ENCODE results near the gene LTF. TPM values are rescaled to one million over a fixed set of nuclear protein-coding genes. Genes with fewer than 3 reads are reported as not detected.
A peak's percentile ranks its signal among the peaks of the same experiment; 100 is the strongest.

Gene LTF
- polyA plus RNA-seq, 4 donors: 1.6 to 3.6 (median 2.6) TPM

DNA sequence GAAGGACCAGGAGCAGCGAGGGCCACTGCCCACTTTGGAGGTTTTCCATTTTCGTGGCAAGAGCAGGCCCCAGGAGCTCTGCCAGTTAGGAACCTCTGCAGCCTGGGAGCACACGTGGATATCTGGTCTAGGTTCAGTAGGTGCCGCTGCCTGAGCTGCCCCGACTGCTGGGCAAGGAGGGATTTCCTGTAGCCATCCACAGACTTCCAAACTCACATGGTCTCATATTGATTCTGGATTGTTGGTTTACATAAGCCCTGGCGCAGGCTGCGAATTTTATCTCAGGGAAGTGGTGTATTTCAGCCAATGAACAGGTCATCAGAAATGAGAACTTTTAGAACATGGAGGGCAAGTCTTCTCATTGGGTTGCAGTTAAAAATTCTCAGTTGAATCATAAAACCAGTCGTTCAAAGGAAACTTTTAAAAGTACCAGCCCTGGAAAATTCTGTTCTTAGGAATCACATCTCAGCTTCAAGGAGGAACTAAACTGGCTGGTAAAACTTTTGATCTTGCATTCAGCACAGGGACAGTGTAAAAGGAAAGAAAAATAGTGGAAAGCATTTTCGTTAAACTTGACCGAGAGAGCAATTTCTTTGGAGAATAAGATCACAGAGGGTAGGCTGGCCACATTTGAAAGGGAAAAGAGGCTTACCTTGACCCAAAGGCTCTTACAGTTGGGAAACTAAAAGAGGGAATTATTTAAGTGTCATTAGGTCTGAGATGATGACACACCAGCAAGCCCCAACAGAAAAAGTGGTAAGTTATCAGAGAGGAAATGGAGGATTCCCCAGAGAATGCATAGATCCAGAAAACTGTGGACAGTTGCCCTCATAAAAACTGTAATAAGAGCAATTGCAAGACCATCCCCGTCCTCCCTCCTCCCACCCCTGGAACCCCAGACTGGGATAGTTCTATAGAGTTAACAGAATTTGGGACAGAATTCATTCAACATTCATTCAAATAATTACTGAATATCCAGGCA lies 26.7 kb upstream of the LTF start:
- no peak for DNase-seq (ENCODE audit: low read depth in 4 of 4, low spot score in 2 of 4)

DNA sequence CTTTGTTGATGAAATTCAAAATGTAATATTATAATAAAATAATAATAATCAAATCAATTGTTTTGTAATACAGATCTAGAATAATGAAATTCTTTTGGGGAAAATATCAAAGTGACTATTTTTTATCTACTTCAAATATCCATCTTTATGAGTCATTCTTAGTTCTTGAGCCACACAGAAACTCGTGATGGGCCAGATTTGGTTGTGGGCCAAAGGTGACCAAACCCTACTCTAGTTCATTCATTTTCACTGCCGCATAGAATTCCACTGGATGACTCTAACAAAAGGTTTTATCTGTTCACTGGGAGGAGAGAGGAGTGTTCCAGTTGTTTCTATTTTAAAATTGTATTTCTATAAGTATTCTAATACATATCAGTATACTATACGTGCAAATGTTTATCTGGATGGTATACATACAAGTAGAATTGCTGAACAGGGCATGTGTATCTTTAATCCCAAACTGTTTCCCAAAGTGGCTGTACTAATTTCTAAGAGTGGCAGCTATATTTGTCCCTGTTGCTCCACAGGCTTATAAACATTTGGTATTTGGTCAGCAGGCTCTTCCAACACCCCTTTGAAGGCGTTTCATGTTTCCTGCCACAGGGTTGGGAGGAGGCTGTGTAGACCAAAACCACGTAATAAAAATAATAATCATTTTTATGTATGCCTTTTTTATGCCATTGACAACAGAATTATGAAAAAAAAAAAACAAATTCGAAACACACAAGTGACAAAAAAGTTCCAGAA lies 25.8 kb upstream of the LTF start:
- no peak for DNase-seq (ENCODE audit: low read depth in 4 of 4, low spot score in 2 of 4)

GRCh38 chr3:46489875-46490274 lies 25.2 kb upstream of the LTF start:
- DNase-seq (ENCODE audit: low read depth in 4 of 4, low spot score in 2 of 4): no peak

DNA sequence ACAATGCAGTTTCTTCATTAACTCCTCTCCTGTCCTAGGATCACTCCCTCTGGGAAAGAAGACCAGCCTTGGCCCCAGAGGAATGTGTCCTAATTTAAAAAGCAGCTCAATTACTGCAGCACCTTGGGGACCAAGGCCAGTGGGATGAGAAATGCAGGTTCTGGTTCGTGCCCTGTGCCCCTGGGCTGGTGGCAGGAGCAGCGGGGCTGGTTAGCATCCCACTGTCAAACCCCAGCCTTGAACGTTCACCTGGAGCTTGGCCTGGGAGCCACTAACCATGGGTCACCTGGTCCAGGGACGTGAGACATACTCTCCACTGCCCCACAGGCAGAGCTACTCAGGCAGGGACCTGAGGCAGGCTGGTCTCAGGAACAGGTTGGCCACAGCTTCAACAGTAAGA lies 24.7 kb upstream of the LTF start:
- DNase-seq (ENCODE audit: low read depth in 4 of 4, low spot score in 2 of 4): no peak

DNA sequence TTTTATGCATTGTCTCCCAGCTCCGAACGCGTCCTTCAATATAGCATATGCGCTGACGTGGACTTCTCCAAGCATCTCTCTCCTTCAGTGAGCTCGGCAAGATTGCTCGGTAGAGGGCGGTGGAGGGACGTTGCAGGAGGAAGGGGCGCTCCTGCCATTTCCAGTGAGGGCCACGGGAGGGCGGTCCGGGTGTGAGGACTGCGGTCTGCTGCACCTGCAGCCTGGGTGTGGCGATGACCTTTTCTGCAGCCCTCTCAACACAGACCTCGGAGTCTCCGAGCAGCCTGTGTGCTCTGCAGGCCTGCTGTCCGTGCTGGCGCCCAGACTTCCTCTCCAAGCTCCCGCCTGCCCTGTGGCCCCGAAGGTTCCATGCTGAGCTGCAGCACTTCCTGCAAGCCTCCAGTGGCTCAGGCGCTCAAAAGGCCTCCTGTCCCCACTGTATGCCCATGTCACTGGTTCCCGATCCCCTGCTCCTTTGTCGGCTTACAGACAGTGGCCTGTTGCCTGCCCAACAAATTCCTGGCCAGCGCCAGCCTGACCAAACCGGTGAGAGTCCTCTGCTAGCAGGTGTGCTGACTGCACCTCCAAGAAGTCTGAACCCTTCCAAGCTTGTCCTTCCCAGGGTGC lies 24.1 kb upstream of the LTF start:
- peak; percentile 37 to 84 (median 70) for DNase-seq (ENCODE audit: low read depth in 4 of 4, low spot score in 2 of 4)

- DNase-seq (ENCODE audit: low read depth in 4 of 4, low spot score in 2 of 4): no peak
Measured at GRCh38 chr3:46485779-46486175, 21.1 kb upstream of the LTF start.

DNA sequence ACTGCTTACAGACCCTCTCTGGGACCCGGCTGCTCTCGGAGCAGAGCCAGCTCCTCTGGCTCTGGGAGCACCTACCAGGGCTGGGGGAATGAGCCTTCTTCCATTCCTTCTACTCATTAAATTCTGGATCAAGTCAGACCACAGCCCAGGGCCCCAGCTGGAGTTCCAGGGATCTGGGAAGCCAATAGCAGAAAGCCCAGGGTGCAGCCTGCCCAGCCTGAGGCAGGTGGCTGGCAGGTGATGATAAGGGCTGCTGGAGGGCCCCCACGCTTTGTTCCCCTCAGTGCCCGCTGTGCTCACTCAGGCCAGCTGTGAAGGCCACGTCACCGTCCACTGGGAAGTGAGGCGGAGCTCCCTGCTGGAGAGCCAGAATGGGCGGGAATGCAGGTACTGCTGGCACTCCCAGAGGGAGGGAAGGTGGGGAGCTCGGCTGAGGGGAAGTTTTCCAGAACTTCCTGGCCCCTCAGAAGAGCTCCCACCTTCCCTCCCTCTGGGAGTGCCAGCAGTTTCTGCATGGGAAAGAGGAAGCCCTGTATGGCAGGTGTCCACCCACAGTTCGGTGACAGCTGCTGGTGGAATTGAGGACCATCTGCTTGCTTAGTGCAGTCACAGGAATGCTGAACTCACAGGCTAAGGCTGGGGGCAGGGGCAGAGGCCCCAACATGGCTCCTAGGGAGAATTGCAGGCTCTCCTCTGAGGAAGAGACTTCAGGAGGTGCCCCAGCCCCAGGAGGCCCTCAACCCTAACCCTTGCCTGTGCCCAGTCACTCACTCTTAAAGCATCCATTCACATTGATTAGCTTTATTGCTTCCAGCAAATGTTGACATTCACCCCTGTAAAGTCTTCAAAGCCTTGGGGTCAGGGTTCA lies 20.4 kb upstream of the LTF start:
- peak in 2 of 4 donors; percentile 15 to 33 for DNase-seq (ENCODE audit: low read depth in 4 of 4, low spot score in 2 of 4)

GRCh38 chr3:46484388-46484787 lies 19.7 kb upstream of the LTF start:
- DNase-seq (ENCODE audit: low read depth in 4 of 4, low spot score in 2 of 4): no peak

- no peak for DNase-seq (ENCODE audit: low read depth in 4 of 4, low spot score in 2 of 4)
Measured at GRCh38 chr3:46483825-46484224, 19.1 kb upstream of the LTF start.

DNA sequence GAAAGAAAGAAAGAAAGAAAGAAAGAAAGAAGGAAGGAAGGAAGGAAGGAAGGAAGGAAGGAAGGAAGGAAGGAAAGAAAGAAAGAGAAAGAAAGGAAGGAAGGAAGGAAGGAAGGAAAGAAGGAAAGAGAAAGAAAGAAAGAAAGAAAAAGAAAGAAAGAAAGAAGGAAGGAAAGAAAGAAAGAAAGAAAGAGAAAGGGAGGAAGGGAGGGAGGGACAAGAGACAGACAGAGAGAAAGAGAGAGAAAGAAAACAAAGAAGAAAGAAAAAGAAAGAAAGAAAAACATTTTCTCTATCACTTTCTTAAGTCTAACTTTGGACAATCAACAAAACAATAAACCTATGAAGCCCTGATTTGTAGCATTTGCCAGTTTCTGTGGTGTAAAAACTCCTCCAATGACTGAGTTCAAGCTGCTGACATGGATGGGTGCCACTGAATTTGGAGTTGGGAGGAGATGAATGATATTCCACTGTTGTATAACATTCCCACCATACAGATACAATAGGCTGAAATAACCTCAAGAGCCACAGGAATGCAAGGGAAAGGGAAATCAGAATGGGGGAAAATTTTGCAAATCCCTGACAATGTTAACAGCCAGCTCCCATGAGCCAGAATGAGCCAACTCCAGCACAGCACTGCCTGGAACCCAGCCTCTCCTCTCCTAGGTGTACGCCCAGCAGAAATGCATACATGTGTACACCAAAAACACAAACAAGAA lies 18.1 kb upstream of the LTF start:
- no peak for DNase-seq (ENCODE audit: low read depth in 4 of 4, low spot score in 2 of 4)

DNA sequence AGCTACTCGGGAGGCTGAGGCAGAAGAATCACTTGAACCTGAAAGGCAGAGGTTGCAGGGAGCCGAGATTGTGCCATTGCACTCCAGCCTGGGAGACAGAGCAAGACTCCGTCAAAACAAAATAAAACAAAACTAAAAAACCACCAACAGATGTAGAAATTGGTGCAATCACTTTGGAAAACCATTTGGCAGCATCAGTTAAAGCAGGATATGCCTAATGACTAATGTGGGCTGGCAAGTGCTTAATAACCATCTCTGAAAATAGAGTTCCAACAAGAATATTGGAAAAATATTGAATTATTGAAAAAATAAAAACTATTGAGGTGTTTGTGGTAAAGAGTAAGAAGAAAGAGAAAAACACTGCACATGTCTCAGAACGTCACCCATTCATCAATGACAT lies 16.9 kb upstream of the LTF start:
- DNase-seq (ENCODE audit: low read depth in 4 of 4, low spot score in 2 of 4): no peak

- DNase-seq (ENCODE audit: low read depth in 4 of 4, low spot score in 2 of 4): no peak
Measured at GRCh38 chr3:46480491-46481195, 15.9 kb upstream of the LTF start.

GRCh38 chr3:46479696-46480095 lies 15.0 kb upstream of the LTF start:
- DNase-seq (ENCODE audit: low read depth in 4 of 4, low spot score in 2 of 4): no peak

- DNase-seq (ENCODE audit: low read depth in 4 of 4, low spot score in 2 of 4): no peak
Measured at GRCh38 chr3:46479021-46479420, 14.3 kb upstream of the LTF start.

GRCh38 chr3:46478341-46478740 lies 13.6 kb upstream of the LTF start:
- DNase-seq (ENCODE audit: low read depth in 4 of 4, low spot score in 2 of 4): no peak

- no peak for DNase-seq (ENCODE audit: low read depth in 4 of 4, low spot score in 2 of 4)
Measured at GRCh38 chr3:46477756-46478155, 13.1 kb upstream of the LTF start.

DNA sequence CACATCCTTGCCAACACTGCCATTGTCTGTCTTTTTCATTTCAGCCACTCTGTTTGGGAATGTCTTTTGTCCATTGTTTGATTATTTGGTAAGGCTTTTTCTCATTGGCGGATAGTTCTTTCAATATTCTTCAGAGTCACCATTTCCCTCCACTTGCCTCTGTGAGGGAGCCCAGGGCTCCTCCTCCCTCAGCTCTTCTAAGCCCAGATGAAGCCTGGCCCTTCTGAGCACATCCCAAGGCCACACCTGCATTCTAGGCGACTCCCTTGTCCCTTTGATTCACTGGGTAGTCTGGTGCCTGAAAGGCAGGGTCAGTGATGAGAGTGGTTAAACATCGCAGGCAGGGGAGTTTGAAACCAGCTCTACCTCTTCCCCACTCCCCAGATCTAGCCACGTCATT lies 12.4 kb upstream of the LTF start:
- DNase-seq (ENCODE audit: low read depth in 4 of 4, low spot score in 2 of 4): no peak

GRCh38 chr3:46472736-46473135 lies 8.0 kb upstream of the LTF start:
- DNase-seq (ENCODE audit: low read depth in 4 of 4, low spot score in 2 of 4): no peak

- DNase-seq (ENCODE audit: low read depth in 4 of 4, low spot score in 2 of 4): no peak
Measured at GRCh38 chr3:46471371-46471914, 6.7 kb upstream of the LTF start.
